HepG2 (cell line): ENCODE measurements around the gene CHMP1B. TPM values are rescaled to one million over a fixed set of nuclear protein-coding genes. Genes with fewer than 3 reads are reported as not detected.

Experiments
- AGO2 ChIP-seq: fragments of 200-400 bp; formaldehyde crosslinking; optimal IDR thresholded peaks from 2 replicates; pipeline ENCODE3; 2017; ENCODE audit warnings: mild to moderate bottlenecking, low read depth, low read length, moderate library complexity
- ARID2 ChIP-seq: sonication (generic); formaldehyde crosslinking; IDR thresholded peaks from 2 replicates; pipeline ENCODE4 v1.8.1; 2022; ENCODE audit warnings: mild to moderate bottlenecking, missing genetic modification reagents, borderline replicate concordance
- ARID5B ChIP-seq: IDR thresholded peaks from 2 replicates; pipeline ENCODE4 v1.4.0; 2020; ENCODE audit warnings: mild to moderate bottlenecking, missing genetic modification reagents
- CAMTA2 ChIP-seq: sonication (generic); formaldehyde crosslinking; IDR thresholded peaks from 2 replicates; pipeline ENCODE4 v1.4.0; 2020; ENCODE audit warnings: mild to moderate bottlenecking, missing genetic modification reagents, borderline replicate concordance
- ELK4 ChIP-seq: sonication (generic); formaldehyde crosslinking; IDR thresholded peaks from 2 replicates; pipeline ENCODE4 v1.9.0; 2021; ENCODE audit warnings: missing genetic modification reagents, borderline replicate concordance
- LRRFIP1 ChIP-seq: sonication (generic); formaldehyde crosslinking; conservative IDR thresholded peaks from 2 replicates; pipeline ENCODE4 v1.4.0; 2020; ENCODE audit warnings: missing genetic modification reagents
- MAFG ChIP-seq: sonication (generic); formaldehyde crosslinking; IDR thresholded peaks from 2 replicates; pipeline ENCODE4 v1.5.1; 2020; ENCODE audit warnings: mild to moderate bottlenecking, missing genetic modification reagents
- NR2C2 ChIP-seq: sonication (generic); formaldehyde crosslinking; IDR thresholded peaks from 2 replicates; pipeline ENCODE4 v1.4.0; 2020; ENCODE audit warnings: missing genetic modification reagents, mild to moderate bottlenecking, moderate library complexity, borderline replicate concordance
- PHF21A ChIP-seq: sonication (generic); formaldehyde crosslinking; IDR thresholded peaks from 2 replicates; pipeline ENCODE4 v1.5.0; 2020; ENCODE audit warnings: mild to moderate bottlenecking, missing genetic modification reagents
- SETDB1 ChIP-seq: sonication (generic); formaldehyde crosslinking; IDR thresholded peaks from 2 replicates; pipeline ENCODE4 v1.5.1; 2020; ENCODE audit warnings: missing genetic modification reagents, mild to moderate bottlenecking, borderline replicate concordance
- SNAI1 ChIP-seq: sonication (generic); formaldehyde crosslinking; IDR thresholded peaks from 2 replicates; pipeline ENCODE4 v1.5.0; 2020; ENCODE audit warnings: mild to moderate bottlenecking, missing genetic modification reagents, borderline replicate concordance
- TFE3 ChIP-seq: IDR thresholded peaks from 2 replicates; pipeline ENCODE4 v1.6.1; 2016
- ZBTB21 ChIP-seq: sonication (generic); formaldehyde crosslinking; IDR thresholded peaks from 2 replicates; pipeline ENCODE4 v1.4.0; 2020; ENCODE audit warnings: missing genetic modification reagents
- ZFP62 ChIP-seq: sonication (generic); formaldehyde crosslinking; IDR thresholded peaks from 2 replicates; pipeline ENCODE4 v1.4.0; 2020; ENCODE audit warnings: missing genetic modification reagents
- ZMAT3 ChIP-seq: sonication (generic); formaldehyde crosslinking; conservative IDR thresholded peaks from 2 replicates; pipeline ENCODE4 v1.7.0; 2021; ENCODE audit warnings: missing genetic modification reagents
- ZNF800 ChIP-seq: sonication (generic); formaldehyde crosslinking; IDR thresholded peaks from 2 replicates; pipeline ENCODE4 v1.4.0; 2020; ENCODE audit warnings: missing genetic modification reagents
- polyA plus RNA-seq, 8 experiments: library from polyadenylated mRNA; depleted of rRNA in 3 of 8; stranded (reverse) in 7 of 8; unstranded in 1 of 8; fragments of >200 nt; fragmentation: Illumina TruSeq in 4 of 8; extraction: Trizol in 4 of 8; gene quantifications; 2 replicates each; pipeline versions ENCODE4 v1.2.1 to v1.2.3, GENCODE V29; 2011 to 2016; ENCODE audit warnings: low read depth in 4 of 8, missing spikeins in 1 of 8, mixed read lengths in 1 of 8; ENCODE audit not compliant: insufficient read depth in 1 of 8
- total RNA-seq, 5 experiments: library from RNA; depleted of rRNA; stranded (reverse); fragments of >200 nt; fragmentation: Illumina TruSeq; extraction: Trizol; gene quantifications; 2 replicates each; pipeline ENCODE4 v1.2.3, GENCODE V29; 2016; ENCODE audit warnings: low read depth in 1 of 5

CHMP1B gene
- total and polyA plus RNA-seq, 2 of the 13 experiments (the other 11 are each of a cell fraction or from before 2014, with no cell fraction given), result 18.8 to 20.2 TPM

GRCh38 chr18:11849841-11850634 is 1.2 kb upstream of the CHMP1B start (continued):
- TF ChIP-seq SNAI1 (CRISPR knock-in tag) (no peak), TFE3 (0 out of 2 replicates have a peak, but pooled peaks have one; percentile 21), ARID2 (no peak), ZNF800 (CRISPR knock-in tag) (no peak), AGO2 (no peak), SETDB1 (CRISPR knock-in tag) (no peak), ZMAT3 (CRISPR knock-in tag) (0 out of 2 replicates have a peak, but pooled peaks have one; percentile 52), LRRFIP1 (CRISPR knock-in tag) (no peak), ELK4 (no peak), NR2C2 (CRISPR knock-in tag) (no peak), ZBTB21 (CRISPR knock-in tag) (peak; percentile 82), PHF21A (CRISPR knock-in tag) (no peak), MAFG (CRISPR knock-in tag) (no peak), CAMTA2 (no peak), ARID5B (CRISPR knock-in tag) (peak; percentile 59), ZFP62 (no peak)
